ENCODE results near the gene KLHL17.

- TF ChIP-seq CTCF (IDR thresholded peaks at IDR 0.05; ENCODE audit: low read depth, low read length) (no peak), EZH2phosphoT487 (IDR thresholded peaks at IDR 0.05; ENCODE audit: low read depth) (no peak)
These were observed 24.6 kb upstream of the KLHL17 start for GRCh38 chr1:935751-936231.

Measured in OCI-LY3 (cell line).